ENCODE results near the gene ANKRD10. TPM values are rescaled to one million over a fixed set of nuclear protein-coding genes. Genes with fewer than 3 reads are reported as not detected.
A peak's percentile ranks its signal among the peaks of the same experiment; 100 is the strongest.

ANKRD10 gene
- total RNA-seq, 4 donors from 2014 or later, result 19.3 to 62.9 (median 29.4) TPM

DNA sequence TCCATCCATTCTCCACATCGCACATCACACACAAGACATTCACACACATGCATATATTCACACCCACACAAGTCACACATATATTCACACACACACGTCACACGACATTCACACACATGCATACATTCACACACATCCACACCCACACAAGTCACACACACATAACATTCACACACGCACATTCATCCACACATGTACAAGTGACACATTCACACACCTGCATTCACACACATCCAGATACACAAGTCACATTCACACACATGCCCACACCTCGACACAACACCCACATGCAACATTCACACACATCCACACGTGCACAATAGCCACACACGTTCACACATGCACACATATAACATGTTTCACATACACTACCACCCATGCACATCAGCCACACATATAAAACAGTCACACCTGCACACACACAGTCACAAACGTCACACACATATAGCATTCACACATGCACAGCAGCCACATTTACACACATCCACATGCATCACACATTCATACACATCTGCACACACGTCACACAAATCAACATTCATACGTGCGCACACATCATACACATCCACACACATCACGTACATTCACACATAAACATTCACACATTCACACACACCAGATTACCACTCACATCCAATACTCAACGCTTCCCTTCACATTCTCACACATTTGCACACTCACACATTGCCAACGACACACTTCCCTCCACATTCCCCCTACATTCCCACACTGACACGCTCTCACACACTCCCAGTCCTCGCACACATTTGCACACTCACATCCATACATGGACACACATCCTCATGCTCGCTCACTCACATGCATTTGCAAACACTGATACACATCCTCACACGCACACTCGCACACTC, 41.0 kb downstream of the ANKRD10 start:
- DNase-seq, result no peak
- intact Hi-C loops (cut with DNase I), result no loop called here
- peaks cover 0 to 13% (median 0%) of the 10 kb centered on the region in 4 donors for H3K27me3 ChIP-seq
- H3K9me3 ChIP-seq, result no peaks in the 10 kb centered on the region
- H3K36me3 ChIP-seq, result no peaks in the 10 kb centered on the region
- peak overlapping the region in 3 of 4 donors; percentile 5 to 45 (median 21) for H3K27ac ChIP-seq
- H3K4me3 ChIP-seq, result peak overlapping the region; percentile 21 to 62 (median 36)
- 65 to 66% methylated on average over 19 of the region's 19 CpGs for WGBS, 2 donors
- no peak for TF ChIP-seq POLR2A (IDR thresholded peaks at IDR 0.05)
- TF ChIP-seq, protein P1, sequence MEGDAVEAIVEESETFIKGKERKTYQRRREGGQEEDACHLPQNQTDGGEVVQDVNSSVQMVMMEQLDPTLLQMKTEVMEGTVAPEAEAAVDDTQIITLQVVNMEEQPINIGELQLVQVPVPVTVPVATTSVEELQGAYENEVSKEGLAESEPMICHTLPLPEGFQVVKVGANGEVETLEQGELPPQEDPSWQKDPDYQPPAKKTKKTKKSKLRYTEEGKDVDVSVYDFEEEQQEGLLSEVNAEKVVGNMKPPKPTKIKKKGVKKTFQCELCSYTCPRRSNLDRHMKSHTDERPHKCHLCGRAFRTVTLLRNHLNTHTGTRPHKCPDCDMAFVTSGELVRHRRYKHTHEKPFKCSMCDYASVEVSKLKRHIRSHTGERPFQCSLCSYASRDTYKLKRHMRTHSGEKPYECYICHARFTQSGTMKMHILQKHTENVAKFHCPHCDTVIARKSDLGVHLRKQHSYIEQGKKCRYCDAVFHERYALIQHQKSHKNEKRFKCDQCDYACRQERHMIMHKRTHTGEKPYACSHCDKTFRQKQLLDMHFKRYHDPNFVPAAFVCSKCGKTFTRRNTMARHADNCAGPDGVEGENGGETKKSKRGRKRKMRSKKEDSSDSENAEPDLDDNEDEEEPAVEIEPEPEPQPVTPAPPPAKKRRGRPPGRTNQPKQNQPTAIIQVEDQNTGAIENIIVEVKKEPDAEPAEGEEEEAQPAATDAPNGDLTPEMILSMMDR (IDR thresholded peaks at IDR 0.05), result no peak
- H3K4me1 ChIP-seq, result peaks cover 6 to 51% (median 28%) of the 10 kb centered on the region in 3 donors

- WGBS, 2 donors, result 82 to 83% methylated on average over 20 to 30 of the region's 35 CpGs
- intact Hi-C loops (cut with DNase I), result no loop called here
- Histone ChIP-seq H3K4me3 (no peak overlapping the region), H3K4me1 (peaks cover 6 to 54% (median 28%) of the 10 kb centered on the region in 3 donors), H3K9me3 (no peaks in the 10 kb centered on the region), H3K27me3 (peaks cover 0 to 13% (median 0%) of the 10 kb centered on the region in 4 donors), H3K36me3 (no peaks in the 10 kb centered on the region), H3K27ac (no peak overlapping the region)
- no peak for TF ChIP-seq POLR2A (IDR thresholded peaks at IDR 0.05)
- TF ChIP-seq, protein P1 (IDR thresholded peaks at IDR 0.05), result no peak
- DNase-seq, result no peak
Measured at GRCh38 chr13:110872768-110873638, 41.9 kb downstream of the ANKRD10 start.

DNA sequence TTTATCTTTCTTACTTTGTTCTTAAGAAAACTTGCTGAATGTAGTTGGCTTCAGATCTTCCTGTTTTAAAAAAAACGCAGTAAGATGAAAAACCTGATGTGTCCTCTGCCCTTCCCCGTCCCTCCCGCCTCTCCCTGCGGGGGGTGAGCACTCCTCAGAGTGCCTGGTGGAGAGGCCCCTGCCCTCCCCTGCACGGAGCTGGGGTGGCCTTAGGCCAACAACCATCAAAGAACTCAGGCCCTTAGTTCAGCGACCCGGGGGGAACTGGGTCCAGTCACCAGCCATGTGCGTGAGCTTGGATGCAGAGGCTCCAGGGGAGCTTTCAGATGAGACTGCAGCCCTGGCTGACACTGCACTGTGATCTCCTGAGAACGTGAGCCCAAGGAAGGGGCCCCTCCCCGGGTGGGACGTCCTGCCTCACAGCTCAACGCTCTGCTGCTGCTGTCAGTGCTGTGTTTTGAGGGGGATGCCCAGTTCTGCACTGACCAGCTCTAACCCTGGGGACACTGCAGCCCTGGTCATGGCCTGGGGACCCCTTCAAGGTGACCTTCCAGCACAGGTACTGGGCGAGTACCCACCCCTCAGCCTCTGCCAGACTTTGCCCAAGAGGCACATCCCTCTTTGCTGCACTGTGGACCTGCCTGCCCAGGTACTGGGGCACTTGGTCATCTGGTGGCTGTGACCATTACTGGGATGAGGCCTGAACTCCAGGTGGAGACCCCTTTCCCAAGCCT, 42.7 kb downstream of the ANKRD10 start:
- H3K9me3 ChIP-seq, result no peaks in the 10 kb centered on the region
- TF ChIP-seq, protein P1 (IDR thresholded peaks at IDR 0.05), result no peak
- TF ChIP-seq POLR2A (IDR thresholded peaks at IDR 0.05), result no peak
- WGBS, 2 donors, result 0 to 66% methylated on average over 1 to 4 of the region's 13 CpGs
- H3K4me3 ChIP-seq, result no peak overlapping the region
- DNase-seq, result no peak
- H3K27ac ChIP-seq, result peak overlapping the region in 1 of 4 donors; percentile 32
- peaks cover 6 to 62% (median 28%) of the 10 kb centered on the region in 3 donors for H3K4me1 ChIP-seq
- intact Hi-C loops (cut with DNase I), result no loop called here
- peaks cover 0 to 13% (median 0%) of the 10 kb centered on the region in 4 donors for H3K27me3 ChIP-seq
- H3K36me3 ChIP-seq, result no peaks in the 10 kb centered on the region

GRCh38 chr13:110869805-110870706, 44.8 kb downstream of the ANKRD10 start:
- peak; percentile 57 for DNase-seq
- intact Hi-C loops (cut with DNase I), result no loop called here
- peaks cover 6 to 60% (median 26%) of the 10 kb centered on the region in 3 donors for H3K4me1 ChIP-seq
- no peaks in the 10 kb centered on the region for H3K9me3 ChIP-seq
- peaks cover 0 to 13% (median 0%) of the 10 kb centered on the region in 4 donors for H3K27me3 ChIP-seq
- TF ChIP-seq, protein P1 (IDR thresholded peaks at IDR 0.05), result peak in 2 of 6 experiments; percentile 10 to 40
- TF ChIP-seq POLR2A (IDR thresholded peaks at IDR 0.05), result no peak
- H3K4me3 ChIP-seq, result peak overlapping the region; percentile 11 to 59 (median 27)
- H3K27ac ChIP-seq, result peak overlapping the region; percentile 70 to 90 (median 80)
- WGBS, 2 donors, result 5 to 38% methylated on average over 8 to 15 of the region's 34 CpGs
- H3K36me3 ChIP-seq, result no peaks in the 10 kb centered on the region
